NCI-H2227 (cell line): Measurements from ENCODE around the gene CEACAM4.
"Not testable (repeated sequence)": the region's sequence is repeated elsewhere in the genome, so short reads cannot be mapped to it uniquely, and the experiment has no call there.

Experiments used
- DNase-seq: peaks from one replicate; lab custom pipeline; 2025; ENCODE audit not compliant: unreplicated experiment; lab: John Stamatoyannopoulos, UW

The CEACAM4 gene

DNA sequence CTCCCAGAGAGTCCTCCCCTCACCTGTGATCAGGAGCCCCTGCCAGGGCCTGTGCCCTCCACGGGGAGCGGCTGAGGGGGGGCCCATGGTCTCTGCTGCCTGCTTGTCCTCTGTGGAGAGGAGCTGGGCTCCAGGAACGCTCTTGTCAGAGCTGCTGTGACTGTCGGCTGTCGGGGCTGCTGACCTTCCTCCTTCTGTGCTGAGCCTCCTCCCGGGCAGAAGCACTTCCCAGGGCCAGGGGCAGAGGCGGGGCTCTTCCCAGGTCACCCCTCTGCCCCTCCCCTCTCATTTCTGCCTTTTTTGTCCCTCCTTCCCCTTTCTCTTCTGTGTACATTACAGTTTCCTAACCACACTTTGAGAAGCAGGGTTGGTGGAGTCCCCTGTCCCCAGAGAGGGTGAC is at the start of gene CEACAM4:
Gene CEACAM4 (minus strand): TSS at position 198 of the 400 bp plus-strand sequence. CDS start 111 bp downstream, at position 87.
- no peak for DNase-seq

DNA sequence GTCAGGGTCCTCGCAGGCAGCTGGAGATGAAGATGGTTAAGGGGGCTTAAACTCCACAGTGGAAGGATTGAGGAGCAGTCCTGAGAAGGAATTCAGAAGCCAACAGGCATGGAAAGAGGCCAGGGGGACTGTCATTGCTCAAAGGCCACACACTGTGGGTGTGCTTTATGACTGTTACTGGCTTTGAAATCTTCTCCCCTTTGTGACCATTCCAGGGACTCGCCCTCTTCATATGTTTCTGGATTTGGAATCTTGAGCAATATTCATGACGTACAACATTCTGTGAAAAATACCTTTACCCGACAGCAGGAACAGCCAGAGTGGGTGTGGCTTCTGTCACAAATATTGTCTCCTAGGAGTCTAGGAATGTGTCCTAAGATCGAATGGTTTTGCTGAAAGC is 44.6 kb upstream of the CEACAM4 start:
- DNase-seq, result no peak

DNA sequence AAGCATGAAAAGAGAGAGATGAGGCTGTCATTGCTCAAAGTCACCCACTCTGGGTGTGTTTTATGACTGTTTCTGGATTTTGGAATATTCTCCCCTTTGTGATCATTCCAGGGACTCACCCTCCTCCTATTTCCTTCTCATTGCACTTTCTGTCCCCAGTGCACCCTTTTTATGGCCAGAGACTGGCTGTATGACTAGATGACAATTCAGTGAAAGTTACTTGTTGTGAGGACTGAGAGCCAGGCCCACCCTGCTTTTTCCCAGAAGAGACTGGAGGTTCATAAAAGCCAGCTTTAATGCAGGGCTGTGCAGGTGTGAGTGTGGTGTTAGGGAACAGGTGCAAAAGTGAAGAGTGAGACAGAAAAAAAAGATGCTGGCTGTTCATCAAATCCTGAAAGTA is 43.9 kb upstream of the CEACAM4 start:
- DNase-seq, result no peak

DNA sequence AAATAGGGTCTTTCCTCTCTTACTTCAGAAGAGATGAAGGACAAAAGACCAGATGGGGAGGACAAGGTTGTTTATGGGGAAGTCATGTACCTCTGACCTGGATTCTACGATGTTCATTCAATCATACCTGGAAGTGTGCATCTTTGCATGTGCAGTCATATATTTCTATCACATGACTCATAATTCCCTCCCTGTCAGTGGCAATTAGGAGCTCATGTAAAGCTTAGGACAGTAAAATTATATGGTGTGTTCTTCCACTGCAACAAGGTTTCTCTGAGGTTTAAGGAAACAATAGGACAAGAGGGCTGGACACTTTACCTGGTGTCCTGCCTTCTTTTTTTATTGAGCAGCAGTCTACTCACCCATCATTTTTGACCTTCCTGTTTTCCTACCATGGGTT is 41.4 kb upstream of the CEACAM4 start:
- DNase-seq, result peak; percentile 76

DNA sequence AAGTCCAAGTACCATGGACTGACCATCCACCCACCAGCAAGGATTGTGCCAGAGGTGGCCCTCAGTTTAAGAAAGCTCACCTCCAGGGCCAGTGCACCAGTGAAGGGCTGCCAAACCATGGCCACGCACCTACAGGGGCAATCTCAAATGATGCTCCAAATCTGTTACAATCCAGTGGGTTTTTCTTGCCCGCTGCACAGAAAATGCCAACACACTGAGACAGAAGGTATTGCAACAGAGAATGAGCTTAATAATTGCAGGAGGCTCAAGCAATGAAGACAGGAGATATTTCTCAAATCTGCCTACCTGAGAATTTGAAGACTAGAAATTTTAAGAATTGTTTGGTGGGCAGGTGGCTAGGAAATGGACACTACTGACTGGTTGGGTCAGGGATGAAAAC is 39.2 kb upstream of the CEACAM4 start:
- DNase-seq, result no peak

DNA sequence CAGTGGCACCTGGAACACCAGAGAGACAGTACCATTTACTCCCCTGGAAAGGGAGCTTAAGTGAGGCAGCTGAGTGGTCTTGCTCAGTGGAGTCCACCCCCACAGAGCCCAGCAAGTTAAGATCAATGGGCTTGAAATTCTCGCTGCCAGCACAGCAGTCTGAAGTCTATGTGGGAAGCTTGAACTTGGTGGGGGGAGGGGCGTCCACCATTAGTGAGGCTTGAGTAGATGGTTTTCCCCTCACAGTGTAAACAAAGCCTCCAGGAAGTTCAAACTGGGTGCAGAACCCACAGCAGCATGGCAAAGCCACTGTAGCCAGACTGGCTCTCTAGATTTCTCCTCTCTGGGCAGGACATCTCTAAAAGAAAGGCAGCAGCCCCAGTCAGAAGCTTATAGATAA is 30.3 kb upstream of the CEACAM4 start:
- no peak for DNase-seq

DNA sequence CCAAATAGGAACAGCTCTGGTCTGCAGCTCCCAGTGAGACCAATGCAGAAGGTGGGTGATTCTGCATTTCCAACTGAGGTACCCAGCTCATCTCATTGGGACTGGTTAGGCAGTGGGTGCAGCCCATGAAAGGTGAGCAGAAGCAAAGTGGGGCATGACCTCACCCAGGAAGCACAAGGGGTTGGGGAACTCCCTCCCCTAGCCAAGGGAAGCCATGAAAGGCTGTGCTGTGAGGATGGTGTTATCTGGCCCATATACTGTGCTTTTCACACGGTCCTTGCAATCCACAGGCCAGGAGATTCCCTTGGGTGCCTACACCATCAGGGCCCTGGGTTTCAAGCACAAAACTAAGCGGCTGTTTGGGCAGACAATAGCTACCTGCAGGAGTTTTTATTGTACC is 29.9 kb upstream of the CEACAM4 start:
- DNase-seq, result not testable (repeated sequence)

DNA sequence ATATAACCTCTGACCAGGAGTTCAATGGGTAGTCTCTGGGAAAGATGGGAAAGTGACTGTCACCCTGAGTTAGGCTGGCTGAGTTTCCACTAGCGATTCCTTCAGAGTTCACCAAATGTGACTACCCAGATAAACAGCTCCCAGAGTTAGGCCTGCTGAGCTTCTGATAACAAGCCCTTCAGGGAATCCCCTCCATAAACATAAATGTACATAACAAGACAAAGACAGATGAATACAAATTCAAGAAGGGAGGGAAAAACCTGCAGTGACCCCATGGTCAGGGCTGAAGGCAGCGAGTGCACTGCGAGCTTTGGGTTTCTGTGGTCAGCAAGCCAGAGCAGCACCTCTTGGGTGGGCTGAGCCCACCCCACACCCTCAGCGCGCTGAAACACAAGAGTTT is 25.4 kb upstream of the CEACAM4 start:
- no peak for DNase-seq

DNA sequence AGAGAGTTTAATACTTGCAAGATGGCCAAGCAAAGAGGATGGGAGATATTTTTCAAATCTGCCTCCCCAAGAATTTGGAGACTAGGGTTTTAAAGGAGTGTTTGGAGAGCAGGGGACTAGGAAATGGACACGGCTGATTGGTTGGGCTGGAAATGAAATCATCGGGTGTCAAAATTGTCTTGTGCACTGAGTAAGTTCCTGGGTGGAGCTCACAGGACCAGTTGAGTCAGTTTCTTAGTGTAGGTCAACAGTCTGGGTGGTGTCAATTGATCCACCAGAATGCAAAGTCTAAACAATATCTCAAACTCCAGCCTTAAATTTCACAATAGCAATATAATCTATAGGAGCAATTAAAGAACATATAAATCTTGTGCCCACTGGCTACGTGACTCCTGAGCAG is 23.0 kb upstream of the CEACAM4 start:
- DNase-seq, result no peak

DNA sequence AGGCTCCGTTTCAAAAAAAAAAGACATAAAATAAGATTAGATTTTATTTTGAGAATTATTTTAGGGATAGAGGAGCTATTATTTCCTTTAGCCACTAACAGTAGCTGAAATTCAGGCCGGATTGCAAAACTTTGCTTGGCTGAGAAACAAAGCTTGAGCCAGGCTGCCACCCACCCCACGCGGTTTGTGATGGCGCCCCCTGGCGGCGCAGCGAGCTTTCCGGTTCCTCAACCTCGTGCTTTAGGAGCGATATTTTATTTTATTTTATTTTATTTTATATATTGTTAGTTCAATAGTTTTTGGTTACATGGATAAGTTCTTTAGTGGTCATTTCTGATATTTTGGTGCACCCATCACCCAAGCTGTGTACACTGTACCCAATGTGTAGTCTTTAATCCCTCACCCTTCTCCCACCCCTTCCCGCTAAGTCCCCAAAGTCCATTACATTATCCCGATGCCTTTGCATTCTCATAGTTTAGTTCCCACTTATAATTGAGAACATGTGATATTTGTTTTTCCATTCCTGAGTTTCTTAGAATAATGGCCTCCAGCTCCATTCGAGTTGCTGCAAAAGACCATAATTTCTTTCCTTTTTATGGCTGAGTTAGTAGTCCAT is 19.8 kb upstream of the CEACAM4 start:
- DNase-seq, result no peak

DNA sequence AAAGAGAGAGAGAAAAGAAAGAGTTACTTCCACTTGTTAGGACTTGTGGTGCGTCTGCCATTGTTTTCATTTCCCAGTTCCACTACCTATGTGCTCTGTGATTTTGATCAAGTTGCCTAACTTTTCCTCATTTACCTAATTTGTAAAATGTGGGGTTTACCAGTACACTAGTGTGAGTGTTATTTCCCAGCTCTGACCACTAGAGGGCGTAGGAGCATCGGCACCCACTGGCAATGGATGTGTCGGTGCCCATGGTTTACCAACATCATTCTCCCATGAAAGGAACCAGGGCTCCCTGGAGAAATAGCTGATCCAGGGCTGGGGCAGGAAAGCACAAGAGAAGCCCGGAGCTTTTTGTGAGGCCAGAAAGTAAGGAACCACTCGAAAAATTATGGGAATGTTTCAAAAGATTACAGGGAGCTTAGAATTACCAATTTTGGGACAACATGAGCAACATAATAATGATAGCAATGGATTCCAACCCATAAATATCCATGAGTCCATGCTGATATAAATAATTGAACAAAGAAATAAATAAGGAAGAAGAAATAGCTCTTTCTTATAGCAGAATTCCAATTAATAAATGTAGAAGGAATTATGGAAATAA is 15.1 kb upstream of the CEACAM4 start:
- peak; percentile 90 for DNase-seq

DNA sequence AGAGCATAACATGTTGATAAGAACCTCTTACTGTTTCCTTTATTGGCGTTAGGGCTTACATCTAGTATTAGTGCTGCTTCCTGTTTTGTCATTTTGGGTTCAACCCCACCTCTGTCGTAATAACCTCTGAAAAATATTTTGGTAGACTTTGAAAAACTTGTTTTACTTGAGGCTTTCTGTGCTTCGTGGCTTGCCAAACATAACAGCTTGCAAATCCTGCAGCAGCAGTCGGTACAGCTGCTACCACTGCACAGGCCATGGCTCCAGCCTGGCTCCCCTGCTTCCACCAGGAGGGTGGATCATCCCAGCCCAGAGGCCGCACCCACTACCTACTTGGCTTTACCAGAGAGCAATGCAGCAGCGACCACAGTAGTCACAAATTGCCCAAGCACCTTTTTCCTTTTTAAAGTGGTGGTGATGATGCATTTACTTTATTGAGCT is 11.8 kb upstream of the CEACAM4 start:
- no peak for DNase-seq

DNA sequence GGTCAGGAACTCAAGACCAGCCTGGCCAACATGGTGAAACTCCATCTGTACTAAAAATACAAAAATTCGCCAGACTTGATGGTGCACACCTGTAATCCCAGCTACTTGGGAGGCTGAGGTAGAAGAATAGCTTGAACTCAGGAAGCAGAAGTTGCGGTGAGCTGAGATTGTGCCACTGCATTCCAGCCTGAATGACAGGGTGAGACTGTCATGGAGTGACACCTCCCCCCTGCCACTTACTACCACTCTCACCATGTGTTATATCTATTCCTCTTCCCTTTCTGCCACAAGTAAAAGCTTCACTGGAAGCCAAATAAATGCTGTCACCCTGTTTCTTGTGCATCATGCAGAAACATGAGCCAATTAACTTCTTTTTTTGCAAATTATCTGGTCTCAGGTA is 10.6 kb upstream of the CEACAM4 start:
- no peak for DNase-seq

DNA sequence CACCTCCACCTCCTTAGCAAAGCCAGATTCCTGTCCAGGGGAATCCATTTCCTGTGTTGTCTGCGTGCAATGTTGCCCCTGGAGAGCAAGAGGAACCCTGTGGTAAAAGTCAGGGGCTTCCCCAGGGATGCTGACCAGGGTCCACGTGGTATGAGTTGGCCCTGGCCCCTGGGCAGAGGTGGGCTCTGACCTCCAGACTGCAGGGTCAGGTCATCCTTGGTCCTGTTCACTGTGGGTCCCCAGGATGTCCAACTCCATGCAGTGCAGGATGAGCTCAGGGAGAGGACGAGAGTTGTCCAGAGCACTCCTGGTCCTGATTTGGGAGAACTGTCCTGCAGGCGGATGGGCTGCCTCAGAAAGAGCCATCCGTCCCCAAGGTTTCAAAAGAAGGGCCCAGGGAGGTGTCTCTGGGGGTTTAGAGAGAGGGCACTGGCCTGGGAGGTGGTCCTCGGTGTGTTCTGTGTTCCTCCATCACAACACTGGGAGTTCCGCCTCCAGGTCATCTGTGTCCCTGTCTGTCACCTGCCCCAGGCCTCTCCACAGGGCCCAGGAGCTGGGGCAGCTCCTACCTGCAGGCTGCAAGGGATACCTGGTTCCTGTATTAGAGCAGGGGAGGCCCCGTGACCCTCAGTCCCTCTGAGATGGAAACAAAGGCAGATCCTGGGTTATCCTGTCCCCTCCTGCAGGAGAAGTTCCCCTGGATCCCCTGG is 1.2 kb upstream of the CEACAM4 start:
- no peak for DNase-seq

DNA sequence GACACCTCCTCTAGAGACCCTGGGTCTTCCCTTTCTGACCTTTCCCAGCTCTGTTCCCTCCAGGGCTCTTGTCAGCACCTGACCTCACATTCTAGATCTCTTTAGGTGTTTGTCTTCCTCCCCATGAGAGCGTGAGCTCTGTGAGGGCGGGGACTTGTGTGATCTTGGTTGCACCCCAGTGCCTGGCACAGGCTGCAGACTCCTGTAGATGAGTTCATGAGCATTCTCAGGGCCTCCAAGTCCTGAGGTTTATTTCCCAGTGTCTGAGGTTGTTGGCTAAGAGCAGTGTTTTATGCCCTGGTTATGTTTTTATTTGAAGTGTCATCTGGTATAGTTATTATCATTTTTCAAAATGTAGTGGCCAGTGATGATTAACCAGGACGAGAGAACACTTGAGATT is 596 bp downstream of the CEACAM4 start:
- DNase-seq, result no peak

DNA sequence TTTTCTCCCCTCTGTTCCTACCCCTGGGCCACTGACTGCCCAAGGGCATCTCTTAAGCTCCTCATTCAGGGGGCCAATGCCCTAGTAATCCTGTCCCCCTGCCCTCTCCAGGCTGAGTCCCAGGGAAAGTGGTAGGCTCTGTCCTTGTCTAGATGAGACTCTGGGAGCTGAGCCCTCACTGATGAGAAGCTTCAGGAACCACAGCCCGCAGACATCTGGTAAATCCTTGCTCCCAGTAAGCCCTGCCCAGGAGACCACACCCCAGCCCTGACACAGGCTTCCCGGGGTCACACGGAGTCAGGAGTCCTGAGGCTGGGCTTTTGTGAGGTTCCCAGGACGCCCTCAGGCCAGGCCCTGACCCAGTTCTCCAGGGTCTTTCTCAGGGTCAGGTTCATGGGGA is 1.9 kb downstream of the CEACAM4 start:
- no peak for DNase-seq

DNA sequence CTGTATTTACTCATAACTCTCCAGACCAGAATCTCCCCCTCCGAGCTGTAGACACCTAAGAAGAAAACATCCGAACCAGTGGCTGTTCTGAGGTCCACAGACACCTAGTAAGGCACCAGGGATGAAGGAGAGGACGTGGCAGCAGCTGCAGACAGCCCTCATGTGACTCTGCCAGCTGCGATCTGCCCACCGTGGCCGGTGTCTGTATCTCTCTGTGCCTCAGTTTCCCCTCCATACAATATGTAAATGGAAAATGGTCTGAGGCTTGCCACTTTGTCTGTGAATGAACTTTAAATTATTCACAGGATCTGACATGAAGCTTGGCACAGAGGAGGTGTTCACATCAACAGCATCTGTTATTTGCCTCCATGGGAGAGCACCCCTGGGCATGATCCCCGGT is 2.4 kb downstream of the CEACAM4 start:
- DNase-seq, result no peak

DNA sequence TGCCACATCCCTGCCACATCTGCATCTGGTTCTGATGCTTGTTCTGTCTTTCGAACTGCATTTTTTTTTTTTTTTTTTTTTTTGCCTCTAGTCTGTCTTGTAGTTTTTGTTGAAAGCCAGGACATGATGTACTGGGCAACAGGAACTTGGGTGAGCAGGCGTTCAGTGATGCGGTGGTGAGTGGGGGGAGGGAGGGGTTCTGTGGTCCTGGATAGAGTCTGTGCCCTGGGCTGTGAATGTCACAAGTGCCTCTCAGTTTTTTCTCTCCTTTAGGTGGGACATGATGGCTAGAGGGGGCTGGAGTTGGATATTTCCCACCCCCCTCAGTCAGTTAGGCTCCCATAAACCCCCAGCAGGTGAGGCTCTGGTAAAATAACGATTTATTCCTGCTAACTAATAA is 3.5 kb downstream of the CEACAM4 start:
- DNase-seq, result no peak

DNA sequence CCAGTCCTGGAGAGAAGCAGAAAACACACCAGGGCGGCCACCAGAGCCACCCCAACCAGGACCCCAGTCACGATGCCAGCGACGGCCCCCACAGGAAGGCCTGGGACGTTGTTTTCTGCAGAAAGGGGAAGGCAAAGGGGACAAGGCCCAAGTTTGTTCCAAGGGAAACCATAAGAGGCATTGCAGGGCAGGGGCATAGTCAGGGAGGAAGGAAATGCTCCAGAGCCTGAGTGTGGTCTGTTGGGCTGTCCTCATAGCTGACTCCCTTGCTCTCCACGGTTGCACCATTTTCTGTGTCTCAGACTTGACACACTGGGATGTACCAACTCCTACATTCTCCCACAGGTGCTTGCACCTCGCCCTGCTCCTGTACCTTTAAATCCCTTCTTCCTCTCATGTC is 5.2 kb downstream of the CEACAM4 start:
- no peak for DNase-seq

DNA sequence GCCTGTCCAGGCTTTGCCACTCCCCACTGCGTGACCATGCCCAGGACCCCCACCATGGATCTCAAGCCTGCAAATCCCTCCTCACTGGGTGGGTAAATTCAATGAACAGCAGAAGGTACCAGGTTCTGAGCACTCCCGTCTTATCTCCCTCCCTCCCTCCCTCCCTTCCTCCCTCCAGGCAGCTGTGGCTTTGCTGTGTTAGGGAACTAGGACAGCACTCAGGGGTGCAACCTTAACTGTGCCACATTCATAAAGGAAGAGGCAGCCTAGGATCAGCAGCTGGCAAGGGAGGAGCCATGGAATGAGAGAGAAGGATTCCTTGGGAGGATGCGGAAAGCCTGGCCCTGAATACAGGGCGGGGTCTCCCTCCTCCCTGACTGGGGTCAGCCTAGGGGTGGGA is 5.6 kb downstream of the CEACAM4 start:
- no peak for DNase-seq

DNA sequence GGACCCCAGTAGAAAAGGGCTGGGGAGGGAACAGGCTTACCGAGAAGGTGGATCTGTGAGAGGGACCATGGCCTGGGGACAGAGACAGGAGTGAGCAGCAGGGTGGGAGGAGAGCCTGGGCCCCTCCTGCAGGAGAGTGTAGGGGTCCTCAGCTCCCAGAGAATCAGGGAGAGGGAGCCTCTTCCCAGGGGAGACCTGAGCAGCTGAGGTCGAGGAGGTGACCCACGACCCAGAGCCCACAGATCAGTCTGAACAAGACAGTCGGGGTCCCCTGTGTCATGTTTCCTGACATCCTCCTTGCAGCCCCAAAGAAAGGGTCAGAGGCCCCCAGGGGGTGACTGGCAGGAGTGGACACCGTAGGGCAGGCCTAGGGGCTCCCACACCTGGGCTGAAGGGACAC is 6.7 kb downstream of the CEACAM4 start:
- DNase-seq, result no peak

DNA sequence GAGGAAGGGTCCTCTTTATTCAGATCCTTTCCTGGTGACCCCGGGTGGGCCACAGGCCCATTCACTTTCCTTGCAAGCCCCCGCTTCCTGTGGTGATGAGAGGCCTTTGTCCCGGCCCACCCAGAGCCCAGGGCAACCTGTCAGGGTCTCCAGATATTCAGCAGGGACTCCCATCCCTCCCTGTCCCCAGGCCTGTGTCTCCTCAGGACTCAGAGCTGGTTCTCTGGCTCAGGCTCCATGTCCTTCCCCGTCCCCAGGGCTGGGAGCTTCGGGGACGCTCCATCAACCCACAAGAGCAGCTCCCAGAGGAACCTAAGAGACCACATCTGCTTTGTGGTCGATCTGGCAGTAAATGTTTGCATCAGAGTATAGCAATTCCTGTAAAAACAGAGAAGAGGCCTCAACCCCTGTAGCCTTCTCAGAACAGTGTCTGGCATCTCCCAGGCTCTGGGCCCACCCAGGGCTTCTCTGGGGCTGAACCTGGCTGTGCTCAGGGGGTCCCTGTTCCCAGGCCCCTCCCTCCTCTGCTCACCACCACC is 7.8 kb downstream of the CEACAM4 start:
- no peak for DNase-seq
